Measurements from ENCODE around the gene CNTNAP2.
"Not testable (repeated sequence)": the region's sequence is repeated elsewhere in the genome, so short reads cannot be mapped to it uniquely, and the experiment has no call there.

CNTNAP2 gene

DNA sequence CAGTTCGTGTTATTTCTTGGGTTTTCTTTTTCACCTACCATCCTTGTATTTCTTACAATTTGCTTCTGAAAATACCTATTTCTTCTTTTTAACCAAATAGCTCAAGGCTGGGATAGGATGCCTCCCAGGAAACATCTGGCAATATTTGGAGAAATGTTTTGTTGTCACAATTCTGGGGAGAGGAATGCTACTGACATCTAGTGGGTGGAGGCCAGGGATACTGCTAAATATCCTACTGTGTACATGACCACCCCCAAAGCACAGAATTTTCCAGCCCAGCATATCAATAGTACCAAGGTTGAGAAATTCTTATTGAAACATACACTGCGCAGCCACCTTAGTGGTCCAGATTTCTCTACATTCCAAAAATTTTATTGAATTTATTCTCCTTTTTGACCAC is 55.5 kb downstream of the CNTNAP2 start:
- DNase-seq, result no peak

DNA sequence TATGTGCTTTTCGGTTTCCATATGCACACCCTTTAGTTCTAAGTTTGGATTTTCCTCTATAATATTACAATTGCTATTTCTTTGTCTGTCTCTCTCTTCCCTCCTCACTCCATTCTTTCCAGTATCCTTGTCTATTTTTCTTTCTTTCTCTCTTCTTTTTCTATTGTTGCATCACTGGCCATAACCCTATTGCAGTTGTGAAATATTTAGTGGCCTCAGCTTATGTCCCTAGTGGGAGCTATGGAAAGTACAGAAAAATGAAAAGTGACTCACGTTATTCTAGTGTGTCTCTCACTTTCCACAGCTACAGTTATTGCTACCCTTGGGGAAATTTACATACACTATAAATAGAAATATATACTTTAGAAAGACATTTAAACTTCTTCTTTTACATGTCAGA is 59.1 kb downstream of the CNTNAP2 start:
- DNase-seq, result no peak

DNA sequence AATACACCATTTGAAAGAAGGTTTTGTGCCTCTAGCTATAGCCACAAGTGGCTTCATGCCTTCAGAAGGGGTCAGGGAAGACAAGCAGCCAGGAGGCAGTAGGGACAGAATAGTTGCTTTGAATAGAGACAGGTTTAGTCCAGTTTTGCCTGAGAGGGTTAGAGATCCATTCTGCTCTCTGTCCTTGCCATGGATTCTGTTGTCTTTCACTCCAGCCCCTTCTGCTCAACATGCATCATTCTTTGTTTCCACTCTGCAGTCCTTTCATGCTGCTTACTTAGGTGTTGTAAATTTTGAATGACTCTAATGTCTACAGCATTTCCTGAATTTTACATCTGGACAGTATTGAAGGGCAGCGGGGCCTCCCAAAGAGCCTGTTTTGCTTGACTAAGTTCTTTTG is 60.3 kb downstream of the CNTNAP2 start:
- DNase-seq, result no peak

DNA sequence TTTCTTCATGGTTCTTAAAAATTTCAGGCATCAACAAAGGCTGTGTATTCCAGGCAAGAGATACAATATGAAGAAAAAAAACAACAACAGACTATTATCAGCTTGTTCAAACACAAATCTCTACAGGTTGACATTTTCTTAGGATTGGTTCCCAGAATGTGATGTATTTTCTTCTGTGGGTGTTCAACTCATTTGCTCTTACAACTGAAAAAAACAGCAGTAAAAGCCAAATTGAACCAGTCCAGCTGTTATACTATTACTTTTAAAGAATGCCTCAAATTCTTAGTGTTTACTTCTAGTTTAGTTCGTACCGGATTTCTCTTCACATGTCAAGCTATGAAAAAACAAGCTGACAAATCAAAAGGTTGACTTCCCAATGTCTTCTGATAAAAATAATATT is 60.7 kb downstream of the CNTNAP2 start:
- no peak for DNase-seq

DNA sequence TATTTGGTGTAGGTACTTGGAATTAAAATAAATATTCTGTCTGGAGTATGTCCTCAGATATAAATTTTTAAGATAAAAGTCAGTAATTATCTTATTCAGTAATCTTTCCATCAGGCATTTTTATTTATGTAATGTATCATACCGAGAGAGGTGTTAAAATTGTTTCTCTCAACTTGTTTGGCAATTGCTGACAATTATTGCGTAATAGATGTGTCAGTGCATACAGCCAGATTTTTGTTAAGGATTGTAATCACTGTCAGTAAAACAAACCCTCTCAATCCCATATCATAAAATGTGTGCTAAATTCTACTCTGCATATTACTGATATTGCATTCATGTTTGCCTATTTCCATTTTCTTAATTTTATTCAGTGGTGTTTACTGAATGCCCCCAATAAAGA is 69.2 kb downstream of the CNTNAP2 start:
- DNase-seq, result no peak

DNA sequence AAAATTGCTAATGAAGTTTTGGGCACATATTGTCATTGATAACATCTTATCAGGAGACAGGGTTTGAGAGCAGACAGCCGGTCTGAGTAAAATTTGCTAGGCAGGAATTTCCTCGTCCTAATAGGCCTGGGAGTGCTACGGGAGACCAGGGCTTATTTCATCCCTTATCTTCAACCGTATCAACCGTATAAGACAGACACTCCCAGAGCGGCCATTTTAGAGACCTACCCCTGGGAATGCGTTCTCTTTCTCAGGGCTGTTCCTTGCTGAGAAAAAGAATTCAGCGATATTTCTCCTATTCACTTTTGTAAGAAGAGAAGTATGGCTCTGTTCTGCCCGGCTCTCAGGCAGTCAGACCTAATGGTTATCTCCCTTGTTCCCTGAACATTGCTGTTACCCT is 74.8 kb downstream of the CNTNAP2 start:
- not testable (repeated sequence) for DNase-seq

DNA sequence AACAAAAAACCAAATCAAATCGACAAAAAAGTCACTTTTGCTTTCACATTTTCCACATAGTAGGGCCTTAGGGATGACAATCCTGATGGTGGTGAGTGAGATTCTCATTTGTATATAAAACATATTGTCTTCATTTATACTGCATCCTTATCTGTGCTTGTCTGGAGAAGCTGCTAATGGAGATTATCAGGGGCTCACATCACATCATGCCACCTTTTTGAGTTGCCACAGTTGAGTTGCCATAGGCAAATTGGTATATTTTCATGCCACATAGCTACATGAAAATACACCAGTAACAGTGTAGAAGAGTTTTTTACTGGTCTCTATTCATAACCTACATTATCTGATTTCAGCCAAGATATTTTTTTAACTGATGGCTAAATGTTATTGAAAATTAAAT is 85.3 kb downstream of the CNTNAP2 start:
- no peak for DNase-seq

DNA sequence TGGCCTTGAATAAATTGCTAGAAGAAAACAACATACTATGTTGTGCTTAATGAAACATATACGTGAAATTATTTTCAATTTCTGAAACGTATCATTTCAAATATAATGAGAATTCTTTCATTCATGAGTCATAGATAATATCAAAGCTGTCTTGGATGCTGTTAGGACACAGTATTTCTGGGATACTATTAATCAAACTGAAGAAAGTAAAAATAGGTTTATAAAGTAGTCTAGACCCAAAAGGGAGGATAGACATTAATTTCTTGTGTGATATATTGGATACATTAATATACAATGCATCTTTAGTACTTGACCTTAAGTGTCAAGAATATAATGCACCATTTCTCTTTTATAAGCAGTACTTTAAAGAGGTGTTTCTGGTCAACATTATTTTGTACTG is 89.7 kb downstream of the CNTNAP2 start:
- DNase-seq, result no peak

DNA sequence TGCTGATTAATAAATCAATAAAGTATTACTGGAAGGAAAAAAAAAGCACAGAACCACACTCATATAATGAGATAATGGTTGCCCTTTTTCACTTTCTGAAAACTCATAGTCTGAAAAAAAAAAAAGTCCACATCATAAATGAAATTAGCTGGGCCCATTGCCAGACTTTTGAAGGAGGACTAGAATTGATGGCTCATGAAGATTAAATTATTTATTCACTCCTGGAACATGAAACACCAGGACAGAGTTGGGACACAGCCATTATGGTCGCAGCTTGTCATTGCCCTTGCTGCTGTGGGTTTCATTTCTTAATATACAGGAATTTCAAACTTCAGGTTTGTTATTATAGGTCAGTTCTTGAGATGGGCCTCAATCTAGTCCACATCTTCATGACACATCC is 91.9 kb downstream of the CNTNAP2 start:
- no peak for DNase-seq

DNA sequence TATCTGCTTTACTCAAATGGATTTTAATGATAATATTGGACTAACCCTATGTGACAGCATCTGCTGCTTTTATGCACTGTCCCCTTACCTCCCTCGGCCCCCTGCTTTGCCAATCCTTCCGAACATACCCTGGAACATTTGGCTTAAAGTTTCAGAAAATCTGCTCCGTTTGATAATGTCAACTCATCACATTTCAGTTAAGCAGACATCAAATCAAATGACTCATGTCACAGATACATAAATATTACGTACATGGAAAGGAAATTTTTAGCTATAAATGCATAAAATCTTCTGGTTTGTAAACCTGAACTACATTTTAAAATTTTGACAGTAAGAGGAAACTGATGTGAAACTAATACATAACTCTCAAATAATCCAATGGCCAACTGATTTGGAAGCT is 98.2 kb downstream of the CNTNAP2 start:
- DNase-seq, result no peak

DNA sequence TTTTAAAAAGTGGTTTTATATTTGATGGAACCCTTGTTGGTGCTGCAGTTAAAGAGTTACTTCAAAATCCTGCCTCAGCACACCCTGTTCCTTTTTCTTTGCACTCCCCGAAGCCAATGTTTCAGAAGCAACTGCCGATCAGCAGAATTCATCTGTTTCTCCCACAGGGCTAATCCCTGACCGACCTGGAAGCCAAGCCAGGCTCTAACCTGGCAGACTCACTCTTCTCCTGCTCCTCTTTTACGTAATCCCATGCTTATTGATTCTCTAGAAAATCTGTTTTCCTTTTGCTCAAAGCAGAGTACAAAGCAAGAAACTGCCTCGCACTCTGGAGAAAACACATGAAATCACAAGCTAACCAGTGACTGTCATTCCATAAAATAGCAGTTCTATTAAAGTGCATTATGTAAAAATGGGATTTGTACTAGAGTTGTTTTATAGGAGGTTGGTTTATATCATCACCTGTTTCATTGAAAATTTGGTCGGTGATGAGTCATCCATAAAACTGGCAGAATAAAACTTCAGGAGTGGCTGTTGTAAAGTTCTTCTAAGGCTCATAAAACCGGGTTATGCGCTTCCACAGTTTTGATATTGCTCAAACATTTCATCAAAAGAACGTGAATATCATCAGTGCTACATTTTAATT is 99.9 kb downstream of the CNTNAP2 start:
- no peak for DNase-seq

DNA sequence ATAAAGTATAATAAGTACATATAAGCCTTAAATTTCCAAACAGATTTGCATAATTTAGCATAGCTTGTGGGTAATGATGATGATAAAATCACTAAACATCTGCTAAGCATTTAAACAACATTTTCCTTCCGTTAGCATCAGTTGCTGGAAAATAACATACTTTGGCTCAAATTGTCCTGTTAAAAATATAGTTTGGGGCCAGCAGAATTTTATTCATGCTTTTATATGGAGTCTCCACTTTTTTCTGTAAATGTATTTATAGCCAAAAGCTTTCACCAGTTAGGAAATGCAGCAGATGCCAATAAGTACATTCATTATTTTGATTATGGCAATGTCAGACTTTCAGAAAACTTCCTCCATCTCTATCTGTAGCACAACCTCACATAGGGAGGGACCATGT is 107.2 kb downstream of the CNTNAP2 start:
- DNase-seq, result no peak

DNA sequence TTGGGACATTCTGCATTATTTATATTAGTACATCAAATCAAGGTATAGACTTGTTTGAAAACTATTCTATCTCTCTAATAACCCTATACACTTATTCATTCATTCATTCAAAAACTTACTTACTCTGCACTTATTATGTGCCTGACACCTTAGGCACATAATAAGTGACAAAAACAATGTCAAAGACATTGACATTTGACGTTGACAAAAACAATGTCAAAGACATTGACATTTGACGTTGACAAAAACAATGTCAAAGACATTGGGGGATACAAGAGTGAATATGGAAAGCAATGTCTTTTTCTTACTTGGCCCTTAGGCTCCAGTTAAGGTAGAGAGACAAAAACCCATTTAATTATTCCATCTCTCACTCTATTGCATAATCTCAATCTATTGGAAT is 116.0 kb downstream of the CNTNAP2 start:
- no peak for DNase-seq

DNA sequence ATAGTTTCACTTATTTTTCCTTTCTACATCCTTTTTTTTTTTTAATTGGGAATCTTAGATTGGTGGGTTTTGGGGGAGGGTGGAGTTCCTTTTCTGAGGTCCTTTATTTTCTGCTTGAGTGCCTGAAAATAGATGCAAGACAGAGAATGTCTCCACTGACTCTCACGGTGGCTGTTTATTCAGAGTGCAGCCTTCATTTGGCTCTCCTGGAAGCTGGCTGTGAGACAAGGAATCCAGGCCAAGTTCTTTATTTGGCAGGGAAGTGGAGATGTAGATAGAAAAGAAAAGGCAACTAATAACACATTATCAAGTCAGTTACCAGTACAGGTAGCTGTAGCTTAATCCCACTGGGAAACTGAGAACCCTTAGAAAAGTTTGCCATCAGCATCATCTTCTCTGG is 118.6 kb downstream of the CNTNAP2 start:
- no peak for DNase-seq

DNA sequence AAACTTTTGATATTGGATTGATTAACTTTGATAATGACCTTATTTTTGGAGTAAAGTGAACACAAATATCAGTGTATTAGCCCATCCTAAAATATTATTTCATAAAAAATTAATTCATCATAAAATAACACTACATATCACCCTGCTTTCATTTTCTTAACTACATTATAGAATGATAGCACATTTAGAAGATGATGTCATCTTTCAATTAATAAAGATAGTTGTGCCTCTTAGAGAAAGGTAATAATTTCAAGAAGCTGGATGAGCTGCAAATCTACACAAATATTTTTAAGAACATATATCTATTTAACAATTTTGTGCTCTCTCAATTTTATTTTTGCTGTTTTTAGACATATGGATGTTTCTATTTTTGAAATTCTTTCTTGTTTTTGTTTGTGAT is 126.1 kb downstream of the CNTNAP2 start:
- DNase-seq, result no peak

DNA sequence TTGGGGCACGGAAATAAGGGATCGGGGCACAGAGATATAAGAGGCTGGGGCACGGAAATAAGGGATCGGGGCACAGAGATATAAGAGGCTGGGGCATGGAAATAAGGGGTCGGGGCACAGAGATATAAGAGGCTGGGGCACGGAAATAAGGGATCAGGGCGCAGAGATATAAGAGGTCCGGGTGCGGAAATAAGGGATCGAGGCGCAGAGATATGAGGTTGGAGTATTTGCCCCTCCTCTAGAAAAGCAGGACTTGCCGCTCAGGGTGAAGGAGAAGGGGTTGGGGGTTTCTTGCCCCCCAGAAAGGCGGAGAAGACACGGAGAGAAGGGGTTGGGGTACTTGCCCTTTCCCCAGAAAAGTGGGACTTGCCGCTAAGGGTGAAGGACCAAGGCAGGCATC is 131.4 kb downstream of the CNTNAP2 start:
- not testable (repeated sequence) for DNase-seq

DNA sequence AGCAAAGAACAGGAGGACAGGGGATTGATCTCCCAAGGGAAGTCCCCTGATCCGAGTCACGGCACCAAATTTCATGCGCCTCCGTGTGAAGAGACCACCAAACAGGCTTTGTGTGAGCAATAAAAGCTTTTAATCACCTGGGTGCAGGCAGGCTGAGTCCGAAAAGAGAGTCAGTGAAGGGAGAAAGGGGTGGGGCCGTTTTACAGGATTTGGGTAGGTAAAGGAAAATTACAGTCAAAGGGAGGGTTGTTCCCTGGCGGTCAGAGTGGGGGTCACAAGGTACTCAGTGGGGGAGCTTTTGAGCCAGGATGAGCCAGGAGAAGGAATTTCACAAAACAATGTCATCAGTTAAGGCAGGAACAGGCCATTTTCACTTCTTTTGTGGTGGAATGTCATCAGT is 132.1 kb downstream of the CNTNAP2 start:
- not testable (repeated sequence) for DNase-seq

DNA sequence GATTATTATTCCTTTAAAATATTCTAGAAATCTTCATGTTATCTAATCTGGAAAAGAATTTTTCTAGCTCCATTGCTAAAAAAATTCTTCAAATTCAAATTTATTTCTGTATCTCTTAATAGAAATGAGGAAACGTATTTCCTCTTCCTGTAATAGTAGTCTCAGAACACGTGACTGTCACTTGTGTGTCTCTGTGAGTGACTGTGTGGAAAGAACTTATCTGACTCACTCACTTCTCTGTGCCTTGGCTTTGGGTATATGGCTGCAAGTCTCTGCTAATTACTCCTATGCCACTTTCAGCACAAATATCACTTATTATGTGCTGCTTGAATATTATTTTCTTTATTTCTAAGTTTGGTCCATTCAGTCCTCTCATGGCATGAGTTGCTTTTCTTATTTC is 132.7 kb downstream of the CNTNAP2 start:
- no peak for DNase-seq

DNA sequence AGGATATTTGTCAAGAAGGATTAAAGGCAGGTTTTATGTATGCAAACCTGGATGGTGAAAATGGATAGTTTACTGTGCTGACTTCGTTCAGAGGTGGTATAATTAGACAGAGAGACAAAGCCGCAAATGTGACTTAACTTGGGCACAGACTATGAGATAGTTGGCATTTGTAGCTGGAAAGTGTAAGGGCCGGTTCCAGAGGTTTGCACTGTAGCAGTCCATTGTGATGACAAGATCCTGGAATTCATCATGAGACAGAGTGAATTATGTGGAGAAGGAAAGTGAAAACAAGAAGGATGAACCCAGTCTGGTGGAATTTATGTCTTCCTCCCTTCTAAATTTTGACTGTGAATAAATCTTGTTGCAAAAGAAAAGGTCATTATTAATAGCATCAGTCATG is 139.0 kb downstream of the CNTNAP2 start:
- DNase-seq, result no peak

DNA sequence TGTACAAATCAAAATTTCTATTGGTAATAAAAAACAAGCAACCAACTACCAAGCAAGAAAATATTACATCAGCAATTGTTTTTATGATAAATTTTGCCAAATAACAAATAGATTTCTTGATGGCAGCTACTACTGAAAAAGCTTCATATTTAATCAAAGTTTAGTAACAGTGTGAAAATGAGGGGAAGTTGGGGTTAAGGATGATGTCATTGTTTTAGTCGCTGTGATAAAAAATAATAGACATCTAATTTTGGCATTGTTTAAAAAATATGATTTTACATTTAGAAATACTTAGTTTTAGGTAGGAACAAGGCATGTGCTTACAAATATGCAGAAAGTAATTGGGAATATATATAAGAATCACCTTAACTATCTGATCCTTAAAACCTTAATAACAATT is 145.9 kb downstream of the CNTNAP2 start:
- no peak for DNase-seq

DNA sequence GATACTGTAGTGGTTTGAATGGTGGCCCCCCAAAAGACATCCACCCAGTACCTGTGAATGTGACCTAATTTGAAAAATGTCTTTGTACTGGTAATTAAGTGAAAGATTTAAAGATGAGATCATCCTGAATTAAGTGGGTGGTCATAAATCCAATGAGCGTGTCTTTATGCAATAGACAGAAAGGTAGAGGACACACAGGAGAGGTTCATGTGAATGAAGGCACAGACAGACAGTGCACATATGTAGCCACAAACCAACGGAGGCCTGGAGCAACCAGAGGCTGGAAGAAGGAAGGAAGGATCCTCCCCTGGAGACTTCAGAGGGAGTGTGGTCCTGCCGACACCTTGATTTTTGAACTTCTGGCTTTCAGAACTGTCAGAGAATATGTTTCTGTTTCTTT is 160.3 kb downstream of the CNTNAP2 start:
- no peak for DNase-seq

DNA sequence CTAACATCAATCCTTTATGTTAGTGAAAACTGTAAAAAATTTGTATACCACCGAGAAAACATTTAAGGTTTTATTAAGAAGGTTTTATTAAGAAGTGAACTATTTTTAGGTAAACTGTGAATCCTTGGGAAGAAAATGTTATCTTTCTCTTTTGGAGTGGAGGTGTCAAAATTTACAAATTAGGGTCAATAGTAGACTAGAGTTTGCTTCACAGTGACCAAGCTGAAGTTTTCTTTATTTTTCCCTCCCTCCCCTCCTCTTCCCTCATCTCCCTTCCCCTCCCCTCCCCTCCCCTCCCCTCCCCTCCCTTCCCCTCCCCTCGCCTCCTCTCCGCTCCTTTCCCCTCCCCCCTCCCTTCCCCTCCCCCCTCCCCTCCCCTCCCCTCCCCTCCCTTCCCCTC is 168.8 kb downstream of the CNTNAP2 start:
- DNase-seq, result no peak

DNA sequence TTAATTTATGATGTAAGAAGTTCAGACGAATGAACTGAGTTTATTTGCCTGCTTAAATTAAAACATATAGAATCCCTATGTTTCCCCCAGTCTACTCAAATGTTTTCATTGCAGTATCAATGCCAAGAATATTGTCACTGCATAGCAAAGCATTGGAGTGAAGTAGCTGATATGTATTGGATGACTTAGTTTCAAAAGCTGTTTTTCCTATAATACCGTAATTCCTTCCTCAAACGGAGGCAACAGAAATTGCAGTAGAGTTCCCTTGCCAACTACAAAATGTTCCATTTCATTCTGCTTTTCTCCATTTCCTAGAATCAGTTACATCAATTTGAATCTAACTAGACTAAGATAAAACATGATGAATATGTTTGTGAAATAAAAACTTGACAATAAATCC is 174.1 kb downstream of the CNTNAP2 start:
- no peak for DNase-seq

DNA sequence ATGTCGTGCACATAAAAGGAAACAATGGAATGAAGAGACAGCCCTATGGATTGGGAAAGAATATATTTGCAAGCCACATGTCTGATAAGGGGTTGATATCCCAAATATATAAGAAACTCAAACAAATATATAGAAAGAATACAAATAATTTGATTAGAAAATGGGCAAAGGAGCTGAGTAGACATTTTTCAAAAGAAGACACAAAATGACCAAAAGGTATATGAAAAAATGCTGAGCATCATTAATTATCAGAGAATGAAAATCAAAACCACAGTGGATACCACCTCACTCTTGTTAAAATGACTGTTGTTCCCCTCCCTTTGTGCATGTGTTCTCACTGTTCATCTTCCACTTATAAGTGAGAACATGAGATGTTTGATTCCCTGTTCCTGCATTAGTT is 175.3 kb downstream of the CNTNAP2 start:
- no peak for DNase-seq

DNA sequence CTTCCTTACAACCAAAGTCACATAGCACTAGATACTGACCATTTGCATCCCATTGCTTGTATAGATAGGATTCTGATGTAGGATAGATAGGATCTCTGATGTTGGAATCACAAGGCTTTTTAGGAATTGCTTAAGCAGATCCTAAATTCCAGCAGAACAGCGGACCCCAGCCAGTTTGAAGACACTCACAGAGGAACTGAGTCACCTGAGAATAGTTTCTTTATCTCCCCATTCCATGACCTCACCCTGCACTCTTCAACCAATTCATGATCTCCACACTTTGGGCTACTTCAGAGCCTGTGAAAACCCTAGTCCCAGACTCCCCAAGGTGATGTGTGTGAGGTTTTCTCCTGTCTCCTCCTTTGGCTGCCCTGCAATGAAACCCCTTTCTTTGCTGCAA is 179.4 kb downstream of the CNTNAP2 start:
- no peak for DNase-seq

DNA sequence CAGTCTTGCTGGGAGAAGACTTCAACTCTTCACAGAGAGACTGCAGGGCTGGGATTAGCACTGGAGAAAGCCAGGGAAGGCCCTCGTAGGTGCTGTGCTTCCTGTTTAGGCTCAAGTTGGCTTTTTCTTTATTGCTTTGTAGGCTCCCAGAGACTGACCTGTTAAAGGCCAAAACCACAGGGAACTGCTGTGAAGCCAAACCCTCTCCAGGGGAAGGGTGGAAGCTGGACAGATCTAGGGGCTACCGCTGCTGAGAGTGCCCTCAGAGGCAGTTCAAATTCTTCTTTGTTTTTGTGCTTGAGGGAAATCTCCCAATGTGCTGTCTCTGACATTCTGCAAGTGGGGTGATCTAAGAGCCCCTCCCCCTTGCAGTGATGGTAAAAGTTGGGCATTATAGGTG is 198.4 kb downstream of the CNTNAP2 start:
- DNase-seq, result no peak

All from hematopoietic multipotent progenitor cell treated with erythropoietin and hydrocortisone succinate and interleukin-3 and kit ligand, for 8 days (in vitro differentiated cells).